Endothelial cell of umbilical vein (primary cell): Measurements from ENCODE around the gene RIF1. TPM values are rescaled to one million over a fixed set of nuclear protein-coding genes. Genes with fewer than 3 reads are reported as not detected.

Experiments used
- BruUV-seq: library from RNA; stranded (reverse); fragments of 400-500 nt; replicated peaks from 2 replicates; lab custom pipeline; 2021; lab: Mats Ljungman, UMichigan
- CTCF ChIA-PET: fragments of 300-600, 350-600 bp; sonication (Branson Sonifier 250); formaldehyde crosslinking; loops from one replicate; lab custom pipeline; 2021; ENCODE audit warnings: antibody characterized with exemption, inconsistent platforms; lab: Charles Lee
- POLR2A ChIA-PET: fragments of 300-600, 350-600 bp; sonication (Branson Sonifier 250); formaldehyde crosslinking; loops from one replicate; lab custom pipeline; 2021; ENCODE audit warnings: antibody characterized with exemption, inconsistent platforms; lab: Charles Lee
- DNase-seq: peaks from one replicate; pipeline ENCODE4 v3.0.0-alpha.2; 2011; ENCODE audit warnings: low read depth, low spot score
- FAIRE-seq: peaks from 2 replicates; lab custom pipeline; 2011; peaks lifted over from hg19 to GRCh38; lab: Jason Lieb, UNC
- H2AFZ ChIP-seq: 2 replicates; pipeline ENCODE4 v1.6.0; 2012; ENCODE audit warnings: low read depth, low read length, control low read depth, inconsistent platforms
- H3K27ac ChIP-seq: 2 replicates; pipeline ENCODE4 v1.5.1; 2011; ENCODE audit warnings: low read depth, mild to moderate bottlenecking, control low read depth, low read length, moderate library complexity; ENCODE audit not compliant: insufficient read depth
- H3K27me3 ChIP-seq, 2 experiments: 2 replicates each; pipeline versions ENCODE4 v1.6.0 to v1.6.1; 2011; ENCODE audit warnings: low read length in 2 of 2, mixed read lengths in 1 of 2; ENCODE audit not compliant: control insufficient read depth in 2 of 2, insufficient read depth in 2 of 2
- H3K36me3 ChIP-seq, 2 experiments: 2 replicates in 1 of 2; 3 replicates in 1 of 2; pipeline ENCODE4 v1.5.1; 2011; ENCODE audit warnings: low read length in 2 of 2, mild to moderate bottlenecking in 1 of 2, moderate library complexity in 1 of 2; ENCODE audit not compliant: control insufficient read depth in 2 of 2, insufficient read depth in 2 of 2; ENCODE audit errors: extremely low read depth in 1 of 2
- H3K4me1 ChIP-seq: 3 replicates; pipeline ENCODE4 v1.5.1; 2011; ENCODE audit warnings: mild to moderate bottlenecking, low read length; ENCODE audit not compliant: control insufficient read depth, insufficient read depth; ENCODE audit errors: extremely low read depth
- H3K4me2 ChIP-seq: 2 replicates; pipeline ENCODE4 v1.6.1; 2011; ENCODE audit warnings: low read length, control low read depth, mixed read lengths; ENCODE audit not compliant: insufficient read depth
- H3K4me3 ChIP-seq, 3 experiments: fragments of 200-600 bp in 1 of 3; sonication (generic), shearing (Covaris generic) in 1 of 3; replicated peaks in 1 of 3; 2 replicates each; pipeline ENCODE4 v1.5.1; 2011 to 2016; ENCODE audit warnings: control low read depth in 3 of 3, low read length in 3 of 3, mild to moderate bottlenecking in 2 of 3, inconsistent platforms in 1 of 3, low read depth in 1 of 3, moderate library complexity in 1 of 3; ENCODE audit not compliant: insufficient read depth in 1 of 3
- H3K79me2 ChIP-seq: 2 replicates; pipeline ENCODE4 v1.6.0; 2012; ENCODE audit warnings: low read length, inconsistent platforms; ENCODE audit not compliant: control insufficient read depth, insufficient read depth
- H3K9ac ChIP-seq: replicated peaks from 2 replicates; pipeline ENCODE3; 2011; ENCODE audit warnings: low read length, control low read depth; ENCODE audit not compliant: insufficient read depth; ENCODE audit errors: extremely low read depth
- H3K9me1 ChIP-seq: replicated peaks from 3 replicates; pipeline ENCODE4 v1.6.0; 2011; ENCODE audit warnings: mild to moderate bottlenecking, low read length; ENCODE audit not compliant: control insufficient read depth, insufficient read depth; ENCODE audit errors: extremely low read depth
- H3K9me3 ChIP-seq: replicated peaks from 2 replicates; pipeline ENCODE4 v1.5.1; 2012; ENCODE audit warnings: low read length, inconsistent platforms; ENCODE audit not compliant: control insufficient read depth, insufficient read depth
- H4K20me1 ChIP-seq: replicated peaks from 2 replicates; pipeline ENCODE3; 2011; ENCODE audit warnings: mild to moderate bottlenecking, low read length; ENCODE audit not compliant: control insufficient read depth, insufficient read depth; ENCODE audit errors: extremely low read depth
- EZH2 ChIP-seq: IDR thresholded peaks from 2 replicates; pipeline ENCODE4 v1.6.1; 2012; ENCODE audit warnings: borderline replicate concordance, low read depth, mild to moderate bottlenecking, moderate library complexity, low read length, inconsistent platforms; ENCODE audit not compliant: severe bottlenecking
- FOS ChIP-seq: IDR thresholded peaks from 2 replicates; pipeline ENCODE4 v1.6.1; 2011; ENCODE audit warnings: mild to moderate bottlenecking, low read length, moderate library complexity, borderline replicate concordance; ENCODE audit not compliant: insufficient read depth
- GATA2 ChIP-seq: IDR thresholded peaks from 2 replicates; pipeline ENCODE4 v1.7.0; 2011; ENCODE audit warnings: low read depth, mild to moderate bottlenecking, moderate library complexity, mixed read lengths, low read length; ENCODE audit not compliant: insufficient read length, insufficient read depth
- JUN ChIP-seq: IDR thresholded peaks from 2 replicates; pipeline ENCODE4 v1.6.1; 2011; ENCODE audit warnings: borderline replicate concordance, low read depth; ENCODE audit not compliant: insufficient read length, insufficient read depth
- MYC ChIP-seq: IDR thresholded peaks from one replicate; pipeline ENCODE4 v1.6.1; 2011; ENCODE audit warnings: mild to moderate bottlenecking, low read depth, low read length
- POLR2A ChIP-seq: IDR thresholded peaks from 2 replicates; pipeline ENCODE4 v1.6.1; 2012; ENCODE audit warnings: low read depth, mild to moderate bottlenecking, control low read depth, low read length
- POLR2AphosphoS5 ChIP-seq: IDR thresholded peaks from 2 replicates; pipeline ENCODE4 v1.6.1; 2012; ENCODE audit warnings: low read depth, mild to moderate bottlenecking, control low read depth, low read length, moderate library complexity; ENCODE audit not compliant: insufficient read depth
- dilution Hi-C: fragments of 300-500 bp; cut with MboI; formaldehyde crosslinking; loops from one replicate; pipeline ENCODE4 v1.15.0; 2019; ENCODE audit warnings: low sequenced_read_pairs; ENCODE audit not compliant: extremely low pct_ligation_motif_present
- intact Hi-C: fragments of 100-400 bp; cut with micrococcal nuclease; formaldehyde crosslinking; loops from one replicate; pipeline ENCODE4 v1.10.0; 2022
- polyA plus RNA-seq, 4 experiments: library from polyadenylated mRNA; depleted of rRNA in 3 of 4; stranded (reverse) in 3 of 4; unstranded in 1 of 4; fragments of >200 nt; gene quantifications; 2 replicates each; pipeline versions ENCODE4 v1.2.1 to v1.2.3, GENCODE V29; 2011 to 2012; ENCODE audit warnings: missing spikeins in 1 of 4
- total RNA-seq: library from RNA; stranded (reverse); gene quantifications from 2 replicates; pipeline ENCODE4 v1.2.3, GENCODE V29; 2021
- TF ChIP-seq, protein P1 (sequence below), 2 donors: IDR thresholded peaks; 1 replicate in 1 of 2; 2 replicates in 1 of 2; pipeline ENCODE4 v1.5.1; 2011; ENCODE audit warnings: low read length in 2 of 2, mild to moderate bottlenecking in 2 of 2, moderate library complexity in 2 of 2, control low read depth in 1 of 2, inconsistent platforms in 1 of 2, low read depth in 1 of 2; ENCODE audit not compliant: insufficient read depth in 1 of 2; ENCODE audit errors: extremely low read depth in 1 of 2
- TF ChIP-seq, protein P2 (sequence below): IDR thresholded peaks from 2 replicates; pipeline ENCODE4 v1.6.1; 2011; ENCODE audit not compliant: insufficient read depth, insufficient read length

The RIF1 gene
- total and polyA plus RNA-seq, 2 donors (not counting 3 experiments of a cell fraction or from before 2014, with no cell fraction given) = 5.1 to 55.3 TPM

DNA sequence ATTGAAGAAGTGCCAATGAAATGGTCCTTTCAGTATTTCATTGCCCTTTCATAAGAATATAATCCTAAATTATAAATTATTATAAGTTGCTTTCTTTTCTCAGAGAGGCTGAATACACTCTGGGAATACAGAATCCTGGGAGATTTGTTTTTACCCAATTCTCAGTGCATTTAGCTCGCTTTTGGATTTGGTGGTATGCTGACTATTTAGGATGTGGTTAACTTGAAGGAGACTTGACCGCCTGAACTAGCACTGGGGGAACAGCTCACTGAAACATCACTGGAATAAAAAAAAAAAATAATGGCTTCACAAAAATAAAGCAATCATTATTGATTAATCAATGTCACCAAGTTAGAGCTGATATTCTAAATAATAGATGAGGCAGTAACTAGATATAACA lies 42.1 kb upstream of the RIF1 start:
- H3K4me2 ChIP-seq = no peak overlapping the region
- dilution Hi-C loops = no loop called here

More for the DNA sequence above, 42.1 kb upstream of the RIF1 start:
- BruUV-seq = no TSS peak
- TF ChIP-seq JUN = no peak
- TF ChIP-seq, protein P1, sequence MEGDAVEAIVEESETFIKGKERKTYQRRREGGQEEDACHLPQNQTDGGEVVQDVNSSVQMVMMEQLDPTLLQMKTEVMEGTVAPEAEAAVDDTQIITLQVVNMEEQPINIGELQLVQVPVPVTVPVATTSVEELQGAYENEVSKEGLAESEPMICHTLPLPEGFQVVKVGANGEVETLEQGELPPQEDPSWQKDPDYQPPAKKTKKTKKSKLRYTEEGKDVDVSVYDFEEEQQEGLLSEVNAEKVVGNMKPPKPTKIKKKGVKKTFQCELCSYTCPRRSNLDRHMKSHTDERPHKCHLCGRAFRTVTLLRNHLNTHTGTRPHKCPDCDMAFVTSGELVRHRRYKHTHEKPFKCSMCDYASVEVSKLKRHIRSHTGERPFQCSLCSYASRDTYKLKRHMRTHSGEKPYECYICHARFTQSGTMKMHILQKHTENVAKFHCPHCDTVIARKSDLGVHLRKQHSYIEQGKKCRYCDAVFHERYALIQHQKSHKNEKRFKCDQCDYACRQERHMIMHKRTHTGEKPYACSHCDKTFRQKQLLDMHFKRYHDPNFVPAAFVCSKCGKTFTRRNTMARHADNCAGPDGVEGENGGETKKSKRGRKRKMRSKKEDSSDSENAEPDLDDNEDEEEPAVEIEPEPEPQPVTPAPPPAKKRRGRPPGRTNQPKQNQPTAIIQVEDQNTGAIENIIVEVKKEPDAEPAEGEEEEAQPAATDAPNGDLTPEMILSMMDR (IDR thresholded peaks at IDR 0.05; ENCODE audit: extremely low read depth in 1 of 2, insufficient read depth in 1 of 2, low read depth in 1 of 2, low read length in 2 of 2) = no peak
- no peak for TF ChIP-seq POLR2AphosphoS5
- no peak for TF ChIP-seq FOS
- TF ChIP-seq MYC = no peak
- no peak for TF ChIP-seq EZH2
- TF ChIP-seq POLR2A = no peak
- TF ChIP-seq, protein P2, sequence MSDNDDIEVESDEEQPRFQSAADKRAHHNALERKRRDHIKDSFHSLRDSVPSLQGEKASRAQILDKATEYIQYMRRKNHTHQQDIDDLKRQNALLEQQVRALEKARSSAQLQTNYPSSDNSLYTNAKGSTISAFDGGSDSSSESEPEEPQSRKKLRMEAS = no peak
- no peak for TF ChIP-seq GATA2
- Histone ChIP-seq H2AFZ (no peak overlapping the region), H3K9me1 (no peaks in the 10 kb centered on the region), H3K27ac (no peak overlapping the region), H3K36me3 (no peaks in the 10 kb centered on the region), H3K9me3 (no peaks in the 10 kb centered on the region), H3K27me3 (no peaks in the 10 kb centered on the region), H3K79me2 (no peaks in the 10 kb centered on the region), H3K9ac (no peak overlapping the region), H3K4me3 (no peak overlapping the region), H4K20me1 (no peaks in the 10 kb centered on the region), H3K4me1 (no peaks in the 10 kb centered on the region)
- intact Hi-C loops = no loop called here
- ChIA-PET CTCF (no interaction called here), POLR2A (no interaction called here)
- FAIRE-seq = no peak
- no peak for DNase-seq
